ENCODE results near the gene TUBA3C. TPM values are rescaled to one million over a fixed set of nuclear protein-coding genes. Genes with fewer than 3 reads are reported as not detected.

TUBA3C gene
- total and polyA plus RNA-seq, 7 experiments from 2014 or later = not detected

- DNase-seq = no peak
- Mint-ChIP-seq H3K9me3 (peaks cover 0 to 13% (median 3%) of the 10 kb centered on the region in 11 donors), H3K4me1 (peaks cover 0 to 5% (median 0%) of the 10 kb centered on the region in 7 donors), H3K36me3 (no peaks in the 10 kb centered on the region), H3K27me3 (peaks cover 0 to 11% (median 0%) of the 10 kb centered on the region in 5 donors), H3K27ac (no peak overlapping the region), H3K4me3 (no peak overlapping the region)
- no peaks in the 10 kb centered on the region for H3K36me3 ChIP-seq (ENCODE audit: control insufficient read depth in 2 of 3, insufficient read depth in 3 of 3, low read length in 3 of 3)
- intact Hi-C loops (cut with micrococcal nuclease) = no loop called here
- POLR2A ChIA-PET = no interaction called here
- no peak overlapping the region for H3K27ac ChIP-seq (ENCODE audit: low read depth, low read length)
- no peak overlapping the region for H3K4me3 ChIP-seq (ENCODE audit: low read length)
- CTCF ChIA-PET = no interaction called here
- H3K27me3 ChIP-seq (ENCODE audit: control insufficient read depth in 2 of 2, insufficient read depth in 2 of 2, low read length in 2 of 2) = no peaks in the 10 kb centered on the region
- ATAC-seq = no peak
- H3K4me1 ChIP-seq (ENCODE audit: control insufficient read depth in 2 of 2, insufficient read depth in 2 of 2, low read length in 2 of 2) = no peaks in the 10 kb centered on the region
- no peaks in the 10 kb centered on the region for H3K9me3 ChIP-seq (ENCODE audit: control insufficient read depth in 2 of 3, low read length in 3 of 3)
Observed at GRCh38 chr13:19157461-19157860, 24.2 kb downstream of the TUBA3C start.

GRCh38 chr13:19156013-19156825 lies 25.4 kb downstream of the TUBA3C start:
- Mint-ChIP-seq H3K9me3 (peaks cover 0 to 6% (median 0%) of the 10 kb centered on the region in 11 donors), H3K4me3 (no peak overlapping the region), H3K27me3 (peaks cover 0 to 12% (median 0%) of the 10 kb centered on the region in 5 donors), H3K27ac (no peak overlapping the region), H3K36me3 (no peaks in the 10 kb centered on the region), H3K4me1 (peaks cover 0 to 5% (median 0%) of the 10 kb centered on the region in 7 donors)
- Histone ChIP-seq H3K27ac (ENCODE audit: low read depth, low read length) (no peak overlapping the region), H3K27me3 (ENCODE audit: control insufficient read depth in 2 of 2, insufficient read depth in 2 of 2, low read length in 2 of 2) (no peaks in the 10 kb centered on the region), H3K9me3 (ENCODE audit: control insufficient read depth in 2 of 3, low read length in 3 of 3) (no peaks in the 10 kb centered on the region), H3K4me1 (ENCODE audit: control insufficient read depth in 2 of 2, insufficient read depth in 2 of 2, low read length in 2 of 2) (no peaks in the 10 kb centered on the region), H3K36me3 (ENCODE audit: control insufficient read depth in 2 of 3, insufficient read depth in 3 of 3, low read length in 3 of 3) (no peaks in the 10 kb centered on the region), H3K4me3 (ENCODE audit: low read length) (no peak overlapping the region)
- ChIA-PET POLR2A (no interaction called here), CTCF (no interaction called here)
- intact Hi-C loops (cut with micrococcal nuclease) = no loop called here
- ATAC-seq (no peak), DNase-seq (no peak)

DNA sequence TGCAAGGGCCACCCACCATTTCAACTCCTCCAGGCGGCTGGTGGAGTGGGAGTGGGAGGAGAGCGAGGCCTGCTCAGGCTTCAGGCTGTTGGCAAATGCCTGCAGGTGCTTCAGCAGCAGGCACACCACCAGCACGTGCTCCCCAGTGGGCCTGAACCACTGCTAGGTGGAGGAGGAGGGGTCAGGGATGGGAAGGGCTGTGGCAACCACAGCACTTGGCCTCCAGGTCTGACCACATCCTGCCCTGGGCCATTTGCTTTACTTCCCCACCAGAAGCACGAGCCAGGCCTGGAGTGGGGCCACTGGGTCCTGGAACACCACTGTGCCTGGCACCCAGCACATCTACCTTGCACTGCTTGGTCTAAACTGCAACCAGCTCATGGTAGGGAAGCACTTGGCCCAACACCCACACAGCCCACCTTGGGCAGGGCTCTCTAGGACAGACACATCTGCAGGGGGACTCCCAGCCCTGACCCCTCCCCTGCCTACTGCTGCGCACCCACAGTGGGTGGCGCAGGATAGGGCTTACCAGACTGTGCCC lies 26.2 kb downstream of the TUBA3C start:
- no peak overlapping the region for H3K4me3 ChIP-seq (ENCODE audit: low read length)
- intact Hi-C loops (cut with micrococcal nuclease) = no loop called here
- no peak overlapping the region for H3K27ac ChIP-seq (ENCODE audit: low read depth, low read length)
- H3K36me3 Mint-ChIP-seq = no peaks in the 10 kb centered on the region
- no peaks in the 10 kb centered on the region for H3K9me3 ChIP-seq (ENCODE audit: control insufficient read depth in 2 of 3, low read length in 3 of 3)
- CTCF ChIA-PET = no interaction called here
- H3K36me3 ChIP-seq (ENCODE audit: control insufficient read depth in 2 of 3, insufficient read depth in 3 of 3, low read length in 3 of 3) = no peaks in the 10 kb centered on the region
- H3K27ac Mint-ChIP-seq = no peak overlapping the region
- no peak overlapping the region for H3K4me3 Mint-ChIP-seq
- peaks cover 0 to 14% (median 0%) of the 10 kb centered on the region in 5 donors for H3K27me3 Mint-ChIP-seq
- peaks cover 0 to 9% (median 0%) of the 10 kb centered on the region in 11 donors for H3K9me3 Mint-ChIP-seq
- POLR2A ChIA-PET = no interaction called here
- DNase-seq (no peak), ATAC-seq (no peak)
- H3K4me1 ChIP-seq (ENCODE audit: control insufficient read depth in 2 of 2, insufficient read depth in 2 of 2, low read length in 2 of 2) = no peaks in the 10 kb centered on the region
- no peaks in the 10 kb centered on the region for H3K27me3 ChIP-seq (ENCODE audit: control insufficient read depth in 2 of 2, insufficient read depth in 2 of 2, low read length in 2 of 2)
- peaks cover 0 to 5% (median 0%) of the 10 kb centered on the region in 7 donors for H3K4me1 Mint-ChIP-seq

DNA sequence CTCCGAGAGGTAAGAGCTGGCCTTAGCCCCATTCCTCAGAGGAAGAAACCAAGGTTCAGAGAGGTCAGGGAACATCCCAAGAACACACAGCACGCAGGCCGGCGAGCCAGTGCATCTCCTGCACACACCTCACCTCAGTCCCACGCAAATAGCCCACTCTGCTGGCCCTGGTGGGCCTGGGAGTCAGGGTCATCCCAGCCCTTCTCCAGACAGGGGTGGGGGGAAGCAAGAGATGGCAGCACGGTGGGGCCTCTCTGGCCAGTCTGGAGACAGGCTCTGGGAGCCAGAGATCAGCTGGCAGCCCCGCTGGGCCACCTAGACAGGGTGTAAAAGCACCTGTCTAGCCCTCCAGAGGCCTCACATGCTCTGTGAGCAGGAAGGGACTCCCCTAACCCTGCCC lies 26.8 kb downstream of the TUBA3C start:
- Mint-ChIP-seq H3K9me3 (peaks cover 0 to 9% (median 1%) of the 10 kb centered on the region in 11 donors), H3K4me3 (no peak overlapping the region), H3K4me1 (peaks cover 0 to 5% (median 0%) of the 10 kb centered on the region in 7 donors), H3K27ac (no peak overlapping the region), H3K27me3 (peaks cover 0 to 14% (median 0%) of the 10 kb centered on the region in 5 donors), H3K36me3 (no peaks in the 10 kb centered on the region)
- no peaks in the 10 kb centered on the region for H3K9me3 ChIP-seq (ENCODE audit: control insufficient read depth in 2 of 3, low read length in 3 of 3)
- H3K36me3 ChIP-seq (ENCODE audit: control insufficient read depth in 2 of 3, insufficient read depth in 3 of 3, low read length in 3 of 3) = no peaks in the 10 kb centered on the region
- H3K4me3 ChIP-seq (ENCODE audit: low read length) = no peak overlapping the region
- intact Hi-C loops (cut with micrococcal nuclease) = no loop called here
- POLR2A ChIA-PET = no interaction called here
- H3K27me3 ChIP-seq (ENCODE audit: control insufficient read depth in 2 of 2, insufficient read depth in 2 of 2, low read length in 2 of 2) = no peaks in the 10 kb centered on the region
- ATAC-seq = no peak
- H3K4me1 ChIP-seq (ENCODE audit: control insufficient read depth in 2 of 2, insufficient read depth in 2 of 2, low read length in 2 of 2) = no peaks in the 10 kb centered on the region
- DNase-seq = no peak
- H3K27ac ChIP-seq (ENCODE audit: low read depth, low read length) = no peak overlapping the region
- CTCF ChIA-PET = no interaction called here

DNA sequence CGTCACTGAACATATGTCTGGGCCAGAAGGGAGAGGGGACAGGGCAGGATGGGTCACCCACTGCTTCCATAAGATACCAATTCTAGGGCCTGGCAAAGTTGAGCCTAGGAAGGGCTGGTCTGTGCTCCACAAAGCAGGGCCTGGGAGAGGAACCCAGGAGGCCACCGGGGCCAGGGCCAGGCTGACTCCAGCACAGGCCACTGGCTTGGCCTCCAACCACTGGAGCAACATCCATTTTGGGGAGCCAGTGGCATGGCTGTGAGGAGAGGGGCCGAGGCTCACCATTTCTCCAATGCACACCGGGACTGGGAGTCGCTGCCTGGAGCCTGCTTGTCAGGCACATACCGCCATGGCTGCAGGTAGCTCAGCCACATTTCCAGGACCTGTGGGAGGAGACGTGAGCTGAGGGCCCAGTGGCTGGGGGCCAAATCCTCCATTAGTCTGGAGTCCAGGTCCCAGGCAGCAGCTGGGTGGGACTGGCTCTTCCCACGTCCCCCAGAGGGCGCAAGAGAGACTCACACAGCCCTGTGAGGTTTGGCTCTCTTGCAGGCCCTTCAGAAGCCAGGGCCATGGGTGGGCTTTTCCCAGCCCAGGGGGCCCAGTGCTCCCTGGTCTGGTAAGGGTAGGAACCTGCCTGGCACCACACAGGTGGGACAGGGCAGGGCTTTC lies 27.7 kb downstream of the TUBA3C start:
- intact Hi-C loops (cut with micrococcal nuclease) = no loop called here
- Histone ChIP-seq H3K27me3 (ENCODE audit: control insufficient read depth in 2 of 2, insufficient read depth in 2 of 2, low read length in 2 of 2) (no peaks in the 10 kb centered on the region), H3K27ac (ENCODE audit: low read depth, low read length) (no peak overlapping the region), H3K36me3 (ENCODE audit: control insufficient read depth in 2 of 3, insufficient read depth in 3 of 3, low read length in 3 of 3) (no peaks in the 10 kb centered on the region), H3K9me3 (ENCODE audit: control insufficient read depth in 2 of 3, low read length in 3 of 3) (peaks cover 0 to 3% (median 0%) of the 10 kb centered on the region in 3 experiments), H3K4me1 (ENCODE audit: control insufficient read depth in 2 of 2, insufficient read depth in 2 of 2, low read length in 2 of 2) (no peaks in the 10 kb centered on the region), H3K4me3 (ENCODE audit: low read length) (no peak overlapping the region)
- POLR2A ChIA-PET = no interaction called here
- H3K4me1 Mint-ChIP-seq = peaks cover 0 to 5% (median 0%) of the 10 kb centered on the region in 7 donors
- H3K4me3 Mint-ChIP-seq = no peak overlapping the region
- peaks cover 0 to 10% (median 3%) of the 10 kb centered on the region in 11 donors for H3K9me3 Mint-ChIP-seq
- H3K27me3 Mint-ChIP-seq = peaks cover 0 to 9% (median 0%) of the 10 kb centered on the region in 5 donors
- no peak for ATAC-seq
- DNase-seq = no peak
- CTCF ChIA-PET = no interaction called here
- H3K27ac Mint-ChIP-seq = no peak overlapping the region
- peaks cover 0 to 2% (median 0%) of the 10 kb centered on the region in 5 donors for H3K36me3 Mint-ChIP-seq

GRCh38 chr13:19152403-19152802 lies 29.2 kb downstream of the TUBA3C start:
- Histone ChIP-seq H3K36me3 (ENCODE audit: control insufficient read depth in 2 of 3, insufficient read depth in 3 of 3, low read length in 3 of 3) (no peaks in the 10 kb centered on the region), H3K4me1 (ENCODE audit: control insufficient read depth in 2 of 2, insufficient read depth in 2 of 2, low read length in 2 of 2) (no peaks in the 10 kb centered on the region), H3K4me3 (ENCODE audit: low read length) (no peak overlapping the region), H3K27me3 (ENCODE audit: control insufficient read depth in 2 of 2, insufficient read depth in 2 of 2, low read length in 2 of 2) (no peaks in the 10 kb centered on the region), H3K27ac (ENCODE audit: low read depth, low read length) (no peak overlapping the region), H3K9me3 (ENCODE audit: control insufficient read depth in 2 of 3, low read length in 3 of 3) (peaks cover 0 to 7% (median 0%) of the 10 kb centered on the region in 3 experiments)
- DNase-seq (no peak), ATAC-seq (no peak)
- no peak overlapping the region for H3K4me3 Mint-ChIP-seq
- peaks cover 0 to 9% (median 0%) of the 10 kb centered on the region in 5 donors for H3K27me3 Mint-ChIP-seq
- no peak overlapping the region for H3K27ac Mint-ChIP-seq
- CTCF ChIA-PET = no interaction called here
- intact Hi-C loops (cut with micrococcal nuclease) = no loop called here
- H3K36me3 Mint-ChIP-seq = peaks cover 0 to 7% (median 0%) of the 10 kb centered on the region in 5 donors
- POLR2A ChIA-PET = no interaction called here
- peaks cover 0 to 20% (median 7%) of the 10 kb centered on the region in 11 donors for H3K9me3 Mint-ChIP-seq
- H3K4me1 Mint-ChIP-seq = no peaks in the 10 kb centered on the region

All from naive thymus-derived CD4-positive, alpha-beta T cell (primary cell).